ENCODE measurements around the gene LRRC45.

Gene LRRC45

GRCh38 chr17:82008258-82008940, 14.7 kb upstream of the LRRC45 start:
- DNase-seq = no peak

DNA sequence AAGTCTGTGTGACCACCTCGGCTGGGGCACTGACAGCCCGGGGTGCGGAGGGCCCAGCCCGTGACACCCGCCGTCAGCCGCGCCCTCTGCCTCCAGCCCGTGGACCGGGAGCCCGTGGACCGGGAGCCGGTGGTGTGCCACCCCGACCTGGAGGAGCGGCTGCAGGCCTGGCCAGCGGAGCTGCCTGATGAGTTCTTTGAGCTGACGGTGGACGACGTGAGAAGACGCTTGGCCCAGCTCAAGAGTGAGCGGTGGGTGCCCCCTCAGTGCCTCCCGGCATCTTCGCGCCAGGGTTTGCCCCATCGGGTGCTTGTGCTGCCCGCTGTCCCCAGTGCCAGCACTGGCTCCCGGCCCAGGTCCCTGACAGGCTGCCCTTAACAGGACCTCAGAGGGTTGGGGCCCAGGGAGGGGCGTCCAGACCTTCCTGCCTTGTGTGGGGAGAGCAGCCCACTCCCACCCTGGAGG, 14.1 kb upstream of the LRRC45 start:
- no peak for DNase-seq

GRCh38 chr17:82009413-82009812, 13.7 kb upstream of the LRRC45 start:
- DNase-seq = no peak

- DNase-seq = no peak
Measured at GRCh38 chr17:82010575-82011525, 12.3 kb upstream of the LRRC45 start.

DNA sequence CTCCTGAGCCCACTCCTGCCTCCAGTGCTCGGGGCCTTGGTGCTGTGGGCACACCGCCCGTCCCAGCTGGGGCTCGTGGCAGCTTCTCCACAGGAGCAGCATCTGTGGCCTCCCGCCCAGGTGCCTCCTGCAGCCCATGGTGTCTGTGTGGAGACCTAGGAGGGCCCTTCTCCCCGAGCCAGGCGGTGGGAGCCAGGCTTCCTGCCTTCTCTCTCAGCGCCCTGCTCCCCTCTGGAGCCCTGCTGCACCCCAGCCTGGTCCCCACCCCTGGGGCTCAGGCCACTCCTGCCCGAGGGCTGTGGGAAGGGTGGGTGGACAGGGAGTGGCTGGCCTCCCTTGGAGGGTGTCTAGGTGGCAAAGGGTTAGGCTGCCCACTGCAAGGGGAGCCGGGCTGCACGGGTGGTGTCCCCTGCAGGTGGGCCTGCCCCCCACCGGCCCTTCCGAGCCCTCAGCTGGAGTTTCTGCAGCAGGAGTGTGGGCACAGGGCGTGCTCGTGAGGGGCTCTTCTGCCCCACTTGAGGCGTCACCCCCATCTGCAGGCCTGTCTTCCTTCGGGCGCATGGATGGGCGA, 11.4 kb upstream of the LRRC45 start:
- no peak for DNase-seq

GRCh38 chr17:82012261-82012639, 10.9 kb upstream of the LRRC45 start:
- DNase-seq = no peak

DNA sequence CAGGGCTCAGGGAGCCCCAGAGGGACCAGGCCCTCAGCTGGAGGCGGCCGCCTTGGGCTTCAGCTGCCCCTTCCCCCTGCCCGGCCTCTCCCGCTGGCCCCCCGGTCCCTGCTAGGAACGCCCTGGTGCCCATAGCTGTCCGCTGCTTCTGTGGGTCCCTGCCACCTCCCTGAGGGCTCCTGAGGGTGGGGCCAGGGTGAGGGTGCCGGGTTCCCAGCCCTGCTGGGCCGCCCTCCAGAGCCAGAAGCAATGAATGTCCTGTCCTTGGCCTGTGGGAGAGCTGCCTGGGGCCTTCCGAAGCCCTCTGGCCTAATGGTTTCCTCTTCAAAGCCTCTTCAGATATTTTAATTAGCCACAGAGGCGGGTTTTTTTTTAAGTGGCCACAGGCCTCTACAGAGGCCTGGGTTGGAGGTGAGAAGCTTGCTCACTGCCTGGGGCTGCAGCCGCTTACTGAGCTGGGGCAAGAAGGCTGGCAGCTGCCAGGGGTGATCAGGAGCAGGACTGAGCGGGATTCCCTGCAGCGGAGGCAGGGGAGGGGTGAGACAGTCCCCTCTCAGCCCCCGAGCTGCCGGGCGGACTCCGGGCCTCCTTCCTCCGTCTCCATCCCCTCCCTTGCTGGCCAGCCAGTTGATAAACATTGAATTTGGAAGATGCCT, 10.3 kb upstream of the LRRC45 start:
- no peak for DNase-seq

DNA sequence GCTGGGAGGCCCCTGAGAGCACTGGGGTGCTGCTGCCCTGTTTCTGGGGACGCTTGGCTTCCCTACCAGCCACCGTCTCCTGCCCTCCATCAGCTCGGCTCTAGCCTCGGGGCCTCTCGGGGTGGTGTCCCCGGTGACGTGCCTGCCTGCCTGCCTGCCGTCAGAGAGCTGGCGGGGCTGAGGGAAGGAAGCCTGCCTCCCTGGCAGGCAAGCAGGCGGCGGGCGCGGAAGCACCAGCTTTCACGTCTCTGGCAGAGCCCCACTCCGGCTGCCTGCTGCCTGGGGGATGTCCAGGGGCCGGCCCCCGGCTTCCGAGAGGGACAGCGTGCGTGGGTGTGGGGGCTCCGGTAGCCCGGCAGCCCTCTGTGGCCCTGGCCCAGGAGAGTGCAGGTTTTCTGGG, 9.8 kb upstream of the LRRC45 start:
- no peak for DNase-seq

DNA sequence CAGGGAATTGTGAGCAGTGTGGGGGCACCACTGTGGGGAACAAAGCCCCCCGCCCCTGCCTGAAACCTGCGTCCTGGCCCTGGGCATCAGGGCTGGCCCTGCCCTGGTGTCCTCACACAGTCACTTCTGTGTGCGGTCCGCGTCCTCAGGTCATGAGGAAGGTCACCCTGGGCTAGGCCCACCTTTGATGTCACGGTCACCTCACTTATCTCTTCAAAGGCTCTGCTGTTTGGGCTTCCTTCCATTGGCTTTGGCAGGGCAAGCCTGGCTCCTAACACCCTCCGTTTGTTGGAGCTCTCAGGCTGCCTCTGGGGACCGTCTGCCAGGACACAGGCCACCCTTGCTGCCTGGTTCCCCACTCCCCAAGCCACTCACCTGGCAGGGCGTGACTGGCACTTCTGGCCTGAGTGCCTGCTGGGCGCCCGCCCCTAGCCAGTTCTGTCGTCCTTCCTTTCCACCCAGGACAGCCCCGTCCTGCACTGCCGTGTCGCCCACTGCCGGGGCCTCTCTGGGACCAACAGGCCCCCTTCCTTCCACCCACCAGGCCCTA, 9.3 kb upstream of the LRRC45 start:
- no peak for DNase-seq

DNA sequence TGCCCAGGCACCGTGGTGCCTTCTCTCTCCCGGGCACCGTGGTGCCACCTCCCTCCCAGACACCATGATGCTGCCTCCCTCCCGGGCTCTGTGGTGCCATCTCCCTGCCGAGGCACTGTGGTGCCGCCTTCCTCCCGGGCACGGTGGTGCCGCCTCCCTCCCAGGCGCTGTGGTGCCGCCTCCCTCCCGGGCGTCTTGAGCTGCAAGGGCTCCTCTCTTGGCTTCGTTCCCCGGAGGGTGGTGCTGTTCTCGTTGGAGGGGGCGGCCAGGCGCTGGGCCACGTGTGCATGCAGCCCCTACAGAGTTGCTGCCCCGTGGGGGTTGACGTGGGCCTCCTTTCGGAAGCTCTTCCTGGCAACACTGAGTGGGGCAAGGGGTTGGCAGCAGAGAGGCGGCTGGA, 8.7 kb upstream of the LRRC45 start:
- no peak for DNase-seq

DNA sequence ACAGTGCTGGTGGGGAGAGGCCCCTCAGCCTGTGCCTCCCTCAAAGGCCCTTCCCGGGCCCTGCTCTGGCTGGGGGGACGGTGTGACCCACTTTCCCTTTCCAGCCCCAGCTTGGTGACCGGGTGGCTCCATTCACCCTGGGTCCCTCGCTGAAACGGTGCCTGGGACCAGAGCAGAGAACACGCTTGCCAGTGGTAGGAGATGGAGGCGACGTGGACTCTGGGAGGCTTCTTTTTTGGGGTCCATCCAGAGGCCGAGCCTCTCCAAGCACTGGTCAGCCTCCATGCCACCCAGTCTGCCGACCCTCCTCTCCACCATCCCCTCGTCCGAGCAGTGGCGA, 8.2 kb upstream of the LRRC45 start:
- no peak for DNase-seq

GRCh38 chr17:82015311-82015971, 7.7 kb upstream of the LRRC45 start:
- no peak for DNase-seq

- no peak for DNase-seq
Measured at GRCh38 chr17:82016061-82016874, 6.8 kb upstream of the LRRC45 start.

GRCh38 chr17:82016875-82017459, 6.1 kb upstream of the LRRC45 start:
- no peak for DNase-seq

GRCh38 chr17:82017612-82018151, 5.4 kb upstream of the LRRC45 start:
- DNase-seq = no peak

DNA sequence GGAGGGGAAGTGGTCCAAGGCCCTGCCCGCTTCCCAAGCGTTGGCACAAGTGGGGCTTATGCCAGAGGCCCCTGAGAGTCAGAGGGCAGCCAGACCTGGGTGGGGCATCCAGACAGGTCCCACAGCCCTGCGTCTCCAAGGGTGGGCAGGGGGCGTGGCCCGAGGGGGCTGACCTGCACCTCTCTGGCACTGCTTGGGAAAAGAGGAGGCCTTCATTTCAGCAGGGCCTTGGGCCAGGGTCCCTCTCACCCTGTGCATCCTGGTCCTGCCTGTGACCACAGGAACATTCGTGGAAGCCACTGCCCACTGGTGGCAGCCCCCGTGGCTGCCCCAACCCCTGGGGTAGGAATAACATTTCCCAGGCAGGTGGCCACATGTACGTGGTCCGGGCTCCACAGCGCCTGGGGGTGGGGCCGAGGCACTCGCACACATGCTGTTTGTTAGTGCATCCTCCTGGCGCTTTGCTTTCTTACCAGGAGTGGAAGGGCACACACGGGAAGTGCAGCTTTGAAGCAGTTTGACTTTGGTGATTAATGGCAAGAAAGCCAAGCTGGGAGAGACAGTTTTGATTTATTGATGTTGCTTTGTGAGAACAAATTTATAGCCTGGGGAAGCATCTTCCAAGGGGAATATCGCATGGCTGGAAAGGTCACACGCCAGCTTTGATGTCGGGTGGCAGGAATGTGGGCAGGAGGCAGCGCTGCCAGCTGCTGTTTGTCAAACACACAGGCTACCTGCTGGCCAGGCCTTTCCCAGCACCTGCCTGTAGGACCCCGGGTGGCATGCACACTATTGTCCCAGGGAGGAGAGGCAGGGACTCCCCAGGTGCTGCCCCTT, 4.7 kb upstream of the LRRC45 start:
- DNase-seq = no peak

- DNase-seq = no peak
Measured at GRCh38 chr17:82018989-82019689, 4.0 kb upstream of the LRRC45 start.

DNA sequence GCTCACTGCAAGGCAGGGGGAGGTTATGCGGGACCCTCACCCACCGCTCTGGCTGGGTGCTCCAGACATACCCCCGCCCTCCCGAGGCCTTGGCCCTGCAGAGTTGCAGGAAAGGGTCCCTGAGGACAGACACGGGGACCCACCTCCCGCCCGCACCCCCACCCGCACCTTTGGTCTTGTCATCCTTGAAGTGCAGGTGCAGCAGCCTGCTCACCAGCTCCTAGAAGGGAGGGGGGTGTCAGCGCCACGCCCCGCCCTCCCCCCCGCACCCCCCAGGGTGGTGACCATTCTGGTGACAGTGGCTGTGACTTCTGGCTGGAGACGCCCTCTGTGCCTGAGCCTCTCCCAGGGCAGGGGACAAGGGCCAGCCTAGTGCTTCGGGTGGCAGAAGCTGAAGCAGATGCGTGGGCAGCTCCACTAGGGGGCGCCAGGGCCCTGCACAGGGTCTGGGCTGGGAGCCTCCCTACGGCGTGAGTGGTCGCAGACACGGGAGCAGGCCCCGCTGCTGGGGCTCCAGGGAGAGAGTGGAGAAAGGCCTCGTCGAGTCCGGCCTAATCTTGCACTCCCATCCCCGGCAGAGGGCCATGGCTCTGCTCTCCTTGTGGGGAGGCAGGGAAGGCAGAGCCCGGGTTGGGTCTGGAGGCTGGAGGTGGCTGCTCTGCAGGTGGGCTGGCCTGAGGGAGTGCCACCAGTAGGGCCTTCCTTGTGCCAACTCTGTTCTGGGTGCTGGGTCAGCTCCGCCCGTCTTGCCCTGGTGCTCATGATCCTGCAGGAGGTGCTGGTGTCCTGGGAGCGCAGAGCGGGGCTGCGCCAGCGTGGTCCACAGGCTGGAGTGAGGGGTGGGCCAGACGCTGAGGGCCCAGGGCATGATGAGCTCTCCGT, 3.2 kb upstream of the LRRC45 start:
- no peak for DNase-seq
